Kasumi-1 (cell line): ENCODE results near the gene MAG.
"Not testable (repeated sequence)": the region's sequence is repeated elsewhere in the genome, so short reads cannot be mapped to it uniquely, and the experiment has no call there.

Experiments
- DNase-seq, 2 experiments: peaks; one replicate each; lab custom pipeline; 2025; lab: John Stamatoyannopoulos, UW

The MAG gene

GRCh38 chr19:35346193-35347052 lies 54.5 kb downstream of the MAG start:
- DNase-seq = peak; percentile 16 to 20

- peak; percentile 81 to 82 for DNase-seq
Observed at GRCh38 chr19:35347171-35347929, 55.4 kb downstream of the MAG start, which contains the start of gene FFAR1. Gene FFAR1, plus strand, starts transcription at chr19:35347902. Its CDS starts 3,650 bp downstream, at chr19:35351552.

- DNase-seq = no peak
Observed at GRCh38 chr19:35347930-35348298, 56.0 kb downstream of the MAG start.

- DNase-seq = no peak
Observed at GRCh38 chr19:35348911-35349611, 57.1 kb downstream of the MAG start.

- no peak for DNase-seq
Observed at GRCh38 chr19:35349614-35350521, 57.9 kb downstream of the MAG start.

GRCh38 chr19:35350591-35350990 lies 58.6 kb downstream of the MAG start:
- DNase-seq = no peak

GRCh38 chr19:35351411-35352176 lies 59.6 kb downstream of the MAG start:
- DNase-seq = no peak

GRCh38 chr19:35352177-35352447 lies 60.2 kb downstream of the MAG start:
- DNase-seq = no peak

- peak; percentile 85 to 88 for DNase-seq
Observed at GRCh38 chr19:35352448-35353304, 60.7 kb downstream of the MAG start.

GRCh38 chr19:35353635-35354034 lies 61.7 kb downstream of the MAG start:
- DNase-seq = no peak

- no peak for DNase-seq
Observed at GRCh38 chr19:35354898-35355297, 62.9 kb downstream of the MAG start.

- no peak for DNase-seq
Observed at GRCh38 chr19:35355791-35356460, 64.0 kb downstream of the MAG start.

- peak; percentile 86 to 91 for DNase-seq
Observed at GRCh38 chr19:35357867-35358573, 66.1 kb downstream of the MAG start, which contains the start of gene FFAR3. Gene FFAR3, plus strand, starts transcription at chr19:35358460. Its CDS starts 431 bp downstream, at chr19:35358891.

GRCh38 chr19:35358834-35359233 lies 66.9 kb downstream of the MAG start:
- DNase-seq = not testable (repeated sequence)

GRCh38 chr19:35359395-35359794 lies 67.4 kb downstream of the MAG start:
- not testable (repeated sequence) for DNase-seq

- not testable (repeated sequence) for DNase-seq
Observed at GRCh38 chr19:35360081-35360480, 68.1 kb downstream of the MAG start.

- DNase-seq = no peak
Observed at GRCh38 chr19:35360880-35361420, 69.0 kb downstream of the MAG start.
